Stimulated activated CD4-positive, alpha-beta T cell treated with anti-CD3 and anti-CD28 coated beads, Interleukin-1b, Interleukin-23, amount 100 ng/mL, for 1 hour (primary cell): Measurements from ENCODE around the gene ACOT9.
"Not testable (repeated sequence)": the region's sequence is repeated elsewhere in the genome, so short reads cannot be mapped to it uniquely, and the experiment has no call there.

Experiments
- DNase-seq, 2 donors: peaks; one replicate each; pipeline ENCODE4 v3.0.0-alpha.2; 2020; ENCODE audit warnings: low read depth in 2 of 2

ACOT9 gene

DNA sequence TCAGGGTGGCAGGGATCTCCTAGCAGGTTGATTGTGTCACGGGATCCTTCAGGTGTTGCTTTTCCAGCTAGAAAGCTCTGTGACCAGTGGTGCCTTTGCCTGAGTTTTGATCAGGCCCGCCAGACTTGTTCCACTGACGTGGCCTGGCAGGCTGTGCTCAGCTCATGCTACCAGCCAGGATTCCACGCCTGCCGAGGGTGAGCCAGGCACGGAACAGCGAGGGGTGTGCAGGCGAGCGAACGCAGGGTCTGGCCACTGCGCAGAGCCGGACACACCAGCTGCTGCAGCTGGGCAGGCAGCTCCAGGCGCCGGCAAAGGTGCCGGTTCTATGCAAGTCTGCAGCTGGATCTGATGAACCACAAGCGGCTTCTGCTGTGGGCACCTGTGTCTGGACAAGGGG lies 22.8 kb upstream of the ACOT9 start:
- no peak for DNase-seq

DNA sequence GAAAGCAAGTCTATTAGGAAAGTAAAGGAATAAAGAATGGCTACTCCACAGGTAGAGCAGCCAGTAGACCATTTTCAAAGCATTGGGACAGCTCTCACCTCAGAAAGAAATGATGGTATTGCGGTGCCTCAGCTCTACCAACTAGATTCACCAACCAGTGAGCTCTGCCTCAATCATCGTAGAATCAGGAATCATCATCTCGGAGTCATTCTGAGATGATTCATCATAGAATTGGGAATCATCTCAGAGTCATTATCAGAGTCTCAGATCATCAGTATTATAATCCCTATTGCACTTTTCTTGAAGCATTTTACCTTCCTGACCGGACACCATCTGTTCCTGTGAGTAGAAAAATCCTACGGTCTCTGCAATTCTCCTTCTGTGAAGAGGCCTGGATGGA lies 22.4 kb upstream of the ACOT9 start:
- DNase-seq, result no peak

DNA sequence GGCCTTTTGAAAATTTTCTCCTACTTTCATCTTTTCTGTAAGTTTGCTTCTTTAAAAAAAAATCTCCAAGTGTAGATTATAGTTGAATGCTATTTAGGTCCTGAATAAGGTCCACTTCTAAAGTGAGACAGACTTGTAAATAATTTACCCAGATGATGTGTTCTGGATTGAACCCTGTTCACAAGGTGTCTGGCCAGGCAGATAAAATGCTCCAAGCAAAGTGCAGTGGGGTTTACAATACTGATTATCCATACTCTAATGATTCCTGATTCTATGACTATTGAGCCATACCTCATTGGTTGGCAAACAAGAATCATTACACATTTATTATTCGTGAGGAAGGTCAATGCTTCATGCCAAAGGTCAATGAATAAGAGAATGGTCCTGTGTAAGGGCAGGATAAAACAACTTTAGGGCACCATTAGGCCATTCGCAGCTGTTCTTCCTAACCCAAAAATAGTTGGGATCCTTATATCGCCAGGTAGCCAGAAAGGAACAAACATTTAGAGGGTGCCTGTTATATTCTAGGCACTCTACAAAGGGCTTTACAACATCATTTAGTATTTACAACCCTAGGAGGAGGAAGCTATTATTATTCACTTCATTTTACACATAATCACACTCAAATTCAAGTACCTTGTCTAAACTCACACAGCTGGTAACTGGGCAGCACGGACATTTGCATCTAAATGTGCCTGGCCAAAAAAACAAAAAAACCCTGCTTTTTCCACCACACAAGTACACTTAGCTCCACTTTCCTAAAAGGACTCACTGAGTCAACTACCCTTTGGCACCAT lies 21.3 kb upstream of the ACOT9 start:
- no peak for DNase-seq

DNA sequence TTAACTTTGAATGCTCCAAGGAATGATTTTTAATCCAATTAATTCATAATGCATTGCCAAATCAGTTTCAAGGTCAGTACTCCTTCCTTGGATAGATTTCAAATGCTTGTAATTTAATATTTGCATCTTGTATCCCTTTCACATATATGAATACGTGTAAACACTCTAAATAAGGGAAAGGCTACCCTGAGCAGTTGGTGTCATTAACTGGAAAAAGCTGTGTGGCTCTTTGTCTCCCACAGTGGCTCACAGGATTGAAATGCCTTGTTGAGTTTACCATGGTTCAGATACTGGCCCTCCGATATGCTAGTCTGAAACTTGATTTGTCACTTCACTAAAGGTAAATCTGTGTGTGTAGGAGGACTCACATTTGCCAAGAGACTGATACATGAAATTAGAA lies 16.7 kb upstream of the ACOT9 start:
- no peak for DNase-seq

DNA sequence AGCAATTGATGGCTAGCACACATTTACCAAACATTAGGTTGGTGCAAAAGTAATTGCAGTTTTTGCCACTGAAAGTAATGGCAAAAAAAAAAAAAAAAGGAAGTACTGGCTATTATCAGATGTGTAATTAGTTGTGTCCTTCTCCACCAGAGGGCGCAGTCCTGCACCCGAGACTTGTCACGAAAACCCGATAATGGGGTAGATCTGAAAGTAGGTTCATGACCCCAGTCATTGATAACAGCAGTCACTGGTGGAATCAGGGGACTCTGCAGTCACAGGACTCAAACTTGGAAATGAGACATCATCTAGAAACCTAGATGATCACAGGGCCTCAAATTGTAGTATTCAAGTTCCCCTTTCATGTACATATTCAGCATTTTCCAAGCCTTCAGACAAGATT lies 13.1 kb upstream of the ACOT9 start:
- DNase-seq, result peak in 1 of 2 donors; percentile 32

DNA sequence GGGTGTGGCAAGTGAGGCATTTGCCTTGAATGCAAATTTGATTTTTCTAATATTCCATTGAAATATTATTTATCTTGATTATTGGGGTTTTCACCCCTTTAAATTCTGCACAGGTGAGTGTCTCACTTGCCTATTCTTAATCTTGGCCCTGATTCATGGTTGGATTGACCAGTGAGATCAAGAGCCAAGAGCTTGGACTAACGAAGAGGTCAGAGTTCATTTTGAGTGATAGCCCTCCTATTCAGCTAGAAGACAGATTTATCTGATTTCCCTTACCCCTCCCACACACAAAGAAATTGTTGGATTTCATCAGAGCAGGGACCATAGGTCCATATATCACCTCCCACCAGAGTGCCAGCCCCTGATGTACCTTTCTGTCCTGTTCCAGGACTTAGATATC lies 11.6 kb upstream of the ACOT9 start:
- DNase-seq, result no peak

DNA sequence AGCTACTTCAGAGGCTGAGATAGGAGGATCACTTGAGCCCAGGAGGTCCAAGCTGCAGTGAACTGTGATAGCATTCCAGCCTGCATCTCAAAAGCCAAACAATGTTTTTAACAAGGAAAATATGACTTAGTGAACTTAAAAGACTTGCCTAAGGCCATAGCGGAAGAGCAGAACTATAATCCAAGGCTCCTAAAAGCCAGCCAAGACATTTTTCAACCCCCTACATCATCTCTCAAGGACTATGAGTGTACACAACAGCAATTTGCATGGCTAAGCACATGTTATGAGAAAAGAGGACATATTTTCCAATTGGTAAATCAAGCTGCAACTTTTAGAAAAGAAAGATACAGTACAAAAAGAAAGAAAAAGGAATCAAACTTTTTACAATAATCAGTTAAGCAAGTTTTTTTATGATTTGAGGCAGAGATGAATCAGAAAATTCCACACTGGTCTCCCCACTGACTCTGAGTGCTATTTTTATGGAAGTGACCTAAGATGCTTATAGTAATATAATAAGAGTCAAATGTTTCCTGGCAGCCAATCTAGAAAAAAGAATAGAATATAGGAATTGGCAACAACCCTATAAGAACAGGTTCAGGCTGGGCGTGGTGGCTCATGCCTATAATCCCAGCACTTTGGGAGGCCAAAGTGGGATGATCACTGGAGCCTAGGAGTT lies 9.8 kb upstream of the ACOT9 start:
- DNase-seq, result no peak

DNA sequence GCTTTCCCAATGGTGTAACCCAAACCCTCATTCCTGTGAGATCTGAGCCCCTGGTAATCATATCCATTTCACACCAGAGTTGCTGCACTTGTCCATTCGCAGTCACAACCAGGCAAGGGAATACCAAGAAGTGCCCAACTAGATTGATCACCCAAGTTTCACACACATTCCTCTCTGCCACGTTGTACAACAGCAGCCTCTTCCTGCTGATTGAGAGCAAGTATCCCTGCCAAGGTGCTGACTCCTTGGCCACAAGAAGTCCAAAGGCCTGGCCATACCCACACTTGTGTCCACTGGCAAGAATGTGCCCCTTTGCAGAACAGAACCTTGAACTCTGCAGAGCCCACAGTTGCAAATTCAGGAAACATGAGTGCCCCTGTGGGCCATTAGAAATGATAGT lies 6.5 kb upstream of the ACOT9 start:
- no peak for DNase-seq

DNA sequence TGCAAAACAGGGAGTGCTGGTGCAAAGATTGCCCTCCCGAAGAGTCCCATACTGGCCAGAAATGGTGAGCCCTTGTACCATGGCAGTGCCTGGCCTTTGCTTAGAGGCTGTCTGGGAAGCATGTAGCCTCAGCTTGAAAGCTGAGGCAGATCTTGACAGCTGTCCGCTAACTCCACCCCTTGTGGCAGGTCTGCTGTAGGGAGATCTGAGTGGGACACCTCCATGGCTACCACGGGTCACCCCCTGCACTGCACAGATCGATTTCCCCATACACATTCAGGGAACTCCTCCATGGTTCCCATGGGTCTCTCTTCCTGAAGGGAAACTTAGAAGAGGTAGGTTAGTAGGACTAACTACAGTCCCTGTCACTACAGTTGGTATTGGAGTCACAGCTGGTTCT lies 6.1 kb upstream of the ACOT9 start:
- no peak for DNase-seq

DNA sequence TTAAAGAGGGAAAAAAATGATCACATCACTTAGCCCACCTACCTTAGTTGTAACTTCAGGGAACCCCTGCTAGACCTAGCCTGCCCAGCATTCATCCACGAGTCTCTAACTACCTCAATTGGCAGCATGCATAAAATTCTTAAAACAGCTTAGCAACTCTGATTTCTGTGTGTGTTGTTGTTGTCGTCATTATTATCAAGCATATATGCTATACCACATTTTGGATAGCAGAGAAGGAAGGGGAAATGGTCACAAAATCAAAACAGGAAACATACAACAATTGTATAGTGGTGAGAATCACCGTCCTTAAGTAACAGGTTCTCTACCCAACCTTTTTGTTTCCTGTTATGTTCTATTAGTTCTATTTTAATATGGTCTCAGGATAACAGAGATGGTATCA lies 2.7 kb upstream of the ACOT9 start:
- no peak for DNase-seq

DNA sequence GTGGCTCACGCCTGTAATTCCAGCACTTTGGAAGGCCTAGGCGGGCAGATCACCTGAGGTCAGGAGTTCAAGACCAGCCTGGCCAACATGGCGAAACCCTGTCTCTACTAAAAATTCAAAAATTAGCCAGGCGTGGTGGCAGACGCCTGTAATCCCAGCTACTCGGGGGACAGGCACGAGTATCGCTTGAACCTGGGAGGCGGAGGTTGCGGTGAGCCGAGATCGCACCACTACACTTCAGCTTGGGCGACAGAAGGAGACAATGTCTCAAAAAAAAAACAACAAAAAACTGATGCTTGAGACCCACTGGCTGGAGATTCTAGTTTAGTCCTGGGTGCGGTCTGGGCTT lies 521 bp upstream of the ACOT9 start:
- DNase-seq, result not testable (repeated sequence)

DNA sequence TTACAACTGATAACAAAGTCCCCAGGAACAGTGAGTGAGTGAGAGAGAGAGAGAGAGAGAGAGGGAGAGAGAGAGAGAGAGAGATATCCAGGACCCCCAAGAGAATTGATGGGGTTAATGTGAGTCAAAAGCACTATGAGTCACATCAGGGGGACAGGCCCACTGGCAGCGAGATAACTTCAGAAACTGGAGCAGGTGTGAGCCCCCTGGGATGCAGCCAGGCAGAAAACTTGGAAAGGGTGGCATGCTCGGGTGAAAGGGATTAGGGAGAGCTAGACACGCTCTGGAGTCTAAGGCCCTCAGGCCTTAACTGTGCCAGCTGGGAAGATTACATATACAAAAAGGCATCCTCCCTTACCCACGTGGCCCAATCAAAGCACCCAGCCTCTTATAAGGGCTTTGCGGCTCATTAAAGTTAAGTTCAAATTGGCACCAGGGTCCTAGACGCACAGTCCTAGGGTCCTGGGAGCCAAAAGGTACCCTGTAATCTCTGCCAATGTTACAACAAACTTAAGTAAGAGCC lies 841 bp downstream of the ACOT9 start:
- no peak for DNase-seq

DNA sequence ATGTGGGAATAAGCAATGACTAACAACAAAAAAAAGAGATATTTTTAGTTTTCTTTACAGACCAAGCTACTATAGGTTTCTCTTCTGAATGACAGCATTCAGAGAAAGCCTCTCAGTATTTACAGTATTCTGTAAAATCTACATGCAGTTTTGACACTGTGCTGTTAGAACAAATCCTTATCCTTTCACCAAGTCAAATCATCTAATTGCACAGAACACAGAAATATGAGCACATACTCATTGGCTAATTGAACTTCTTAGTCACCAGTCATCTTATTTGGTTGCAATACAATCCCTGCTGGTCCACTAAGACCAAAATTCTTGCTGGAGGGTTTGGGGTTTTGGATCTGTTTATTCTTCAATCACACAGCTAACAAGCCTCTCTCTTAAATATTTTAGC lies 5.7 kb downstream of the ACOT9 start:
- no peak for DNase-seq

DNA sequence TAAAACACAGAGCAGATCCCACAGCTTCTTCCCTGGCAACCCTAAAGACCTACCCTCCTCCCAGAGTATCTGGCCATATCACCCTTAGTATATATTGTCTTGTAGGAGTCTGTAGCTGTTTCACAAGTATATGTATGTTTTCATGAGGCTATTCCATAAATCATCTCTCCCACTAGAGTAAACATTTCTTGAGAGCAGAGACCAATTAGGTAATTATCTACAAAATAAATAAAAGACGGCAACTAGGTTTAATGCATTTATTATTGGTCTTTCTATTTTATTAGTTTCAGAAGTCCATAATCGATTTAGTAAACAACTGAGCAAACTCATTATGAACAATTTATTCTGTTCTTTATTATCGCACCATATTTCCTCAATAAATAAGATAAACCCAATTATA lies 7.0 kb downstream of the ACOT9 start:
- no peak for DNase-seq

DNA sequence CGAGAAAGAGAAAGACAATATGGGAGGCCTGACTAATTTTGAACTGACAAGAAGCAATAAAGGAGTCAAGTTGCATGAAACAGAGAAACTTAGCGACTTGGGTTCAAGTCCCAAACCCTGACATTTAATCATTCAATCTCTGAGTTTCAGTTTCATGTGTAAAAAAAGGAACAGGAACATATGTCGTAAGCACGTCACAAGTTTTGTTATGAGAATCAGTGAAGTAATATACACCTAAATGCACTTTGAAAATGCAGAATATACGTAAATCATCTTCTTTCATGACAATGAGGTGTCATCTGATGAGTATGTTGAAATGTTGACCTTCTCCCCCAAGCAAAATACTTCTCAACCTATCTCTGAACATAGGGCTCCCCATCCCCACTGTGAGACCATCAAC lies 10.4 kb downstream of the ACOT9 start:
- DNase-seq, result no peak

DNA sequence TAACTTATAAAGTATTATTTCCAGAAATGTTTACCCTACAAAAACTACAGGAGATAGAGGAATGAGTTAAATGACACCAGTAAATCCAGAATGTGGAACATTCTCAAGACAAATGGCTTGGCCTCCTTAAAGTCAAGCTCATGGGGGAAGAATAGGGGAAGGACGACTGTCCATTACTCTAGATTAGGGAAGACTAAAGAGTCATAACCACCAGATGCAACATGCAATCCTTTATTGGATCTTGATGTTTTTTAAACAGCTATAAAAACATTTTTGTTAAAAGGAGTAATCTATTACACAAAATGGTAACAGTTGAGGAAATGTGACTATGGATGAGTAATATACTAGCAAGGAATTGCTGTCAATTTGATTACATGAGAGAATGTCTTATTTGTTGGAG lies 11.1 kb downstream of the ACOT9 start:
- no peak for DNase-seq

DNA sequence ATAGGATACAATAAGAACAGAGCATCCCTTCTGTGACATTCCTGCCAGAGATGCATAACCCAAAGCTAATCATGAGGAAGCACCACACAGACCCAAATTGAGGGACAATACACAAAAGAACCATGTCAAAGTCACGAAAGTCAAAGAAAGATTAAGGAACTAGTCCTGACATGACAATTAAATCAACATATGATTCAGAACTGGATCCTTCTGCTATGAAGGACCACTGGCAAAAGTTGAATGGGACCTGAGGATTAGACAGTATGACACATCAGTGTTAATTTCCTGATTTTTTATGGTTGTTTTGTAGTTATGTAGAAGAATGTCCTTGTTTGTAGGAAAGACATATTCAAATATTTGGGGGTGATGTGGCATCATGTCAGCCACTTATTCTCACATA lies 13.9 kb downstream of the ACOT9 start:
- no peak for DNase-seq

DNA sequence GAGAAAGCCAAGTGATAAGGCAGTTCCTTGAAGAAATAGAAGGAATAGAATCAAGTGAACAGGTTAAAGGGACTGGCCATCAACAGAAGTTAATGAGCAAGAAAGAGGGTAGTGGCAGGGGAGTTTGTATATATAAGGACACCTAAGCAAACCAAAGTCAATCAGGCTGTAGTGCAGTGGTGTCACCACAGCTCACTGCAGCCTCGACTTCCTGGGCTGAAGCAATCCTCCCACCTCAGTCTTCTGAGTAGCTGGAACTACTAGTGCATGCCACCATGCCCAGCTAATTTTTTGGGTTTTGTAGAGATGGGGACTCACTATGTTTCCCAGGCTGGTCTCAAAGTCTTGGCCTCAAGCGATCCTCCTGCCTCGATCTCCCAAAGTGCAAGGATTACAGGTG lies 15.9 kb downstream of the ACOT9 start:
- DNase-seq, result no peak

DNA sequence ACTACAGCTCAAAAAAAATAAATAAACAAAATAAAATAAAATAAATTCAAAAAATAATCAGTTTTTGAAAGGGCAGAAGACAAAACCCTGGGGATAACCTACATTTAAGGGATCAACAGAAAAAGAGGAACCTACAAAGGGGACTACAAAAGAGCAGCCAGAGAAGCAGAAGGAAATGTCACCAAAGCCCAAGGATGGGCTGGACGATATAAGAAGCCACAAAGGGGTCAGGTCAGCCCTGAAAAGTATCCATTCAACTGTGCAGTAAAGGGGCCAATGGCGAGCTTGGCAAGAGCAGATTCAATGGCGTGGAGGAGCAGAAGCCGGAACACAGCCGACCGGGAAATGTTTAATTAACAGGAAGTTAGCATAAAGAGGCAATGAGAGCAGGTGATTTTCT lies 16.9 kb downstream of the ACOT9 start:
- no peak for DNase-seq

DNA sequence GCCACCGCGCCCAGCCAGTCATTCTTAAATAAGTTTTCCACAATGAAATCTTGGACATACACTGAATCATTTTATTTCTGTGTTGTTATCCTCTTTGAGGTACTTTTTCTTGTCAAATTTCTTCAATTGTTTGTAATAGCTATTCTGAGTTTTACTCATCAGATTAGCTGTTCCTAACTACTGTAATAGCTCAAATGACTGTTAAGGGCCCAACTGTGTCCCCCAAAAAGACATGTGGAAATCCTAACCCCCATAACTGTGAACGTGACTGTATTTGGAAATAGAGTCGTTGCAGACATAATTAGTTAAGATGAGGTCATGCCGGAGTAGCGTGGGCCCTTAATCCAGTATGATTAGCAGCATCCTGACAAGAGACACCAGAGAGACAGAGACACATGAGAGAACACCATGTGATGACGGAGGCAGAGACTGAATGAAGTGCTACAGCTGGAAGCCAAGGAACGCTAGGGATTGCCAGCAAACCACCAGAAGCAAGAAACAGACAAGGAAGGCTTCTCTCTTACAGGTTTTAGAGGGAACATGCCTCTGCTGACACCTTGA lies 22.9 kb downstream of the ACOT9 start:
- no peak for DNase-seq

DNA sequence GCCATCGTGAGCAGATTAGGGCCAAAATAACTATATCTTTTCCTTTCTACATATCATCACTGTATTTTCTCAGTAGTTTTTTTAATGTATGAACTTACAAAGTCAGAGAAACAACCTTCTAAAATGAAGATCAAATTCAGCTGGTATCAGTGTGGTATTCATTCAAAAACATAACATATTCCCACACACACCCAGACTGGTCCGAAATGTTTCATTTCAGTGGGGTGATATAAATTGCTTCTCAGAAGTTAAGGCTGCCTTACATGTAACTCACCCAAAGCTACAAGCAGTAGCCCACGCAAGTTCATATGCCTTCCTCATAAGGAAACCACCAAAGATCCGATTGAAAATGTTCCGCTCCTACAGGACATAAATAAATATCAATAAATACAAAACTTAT lies 37.8 kb downstream of the ACOT9 start:
- DNase-seq, result no peak

DNA sequence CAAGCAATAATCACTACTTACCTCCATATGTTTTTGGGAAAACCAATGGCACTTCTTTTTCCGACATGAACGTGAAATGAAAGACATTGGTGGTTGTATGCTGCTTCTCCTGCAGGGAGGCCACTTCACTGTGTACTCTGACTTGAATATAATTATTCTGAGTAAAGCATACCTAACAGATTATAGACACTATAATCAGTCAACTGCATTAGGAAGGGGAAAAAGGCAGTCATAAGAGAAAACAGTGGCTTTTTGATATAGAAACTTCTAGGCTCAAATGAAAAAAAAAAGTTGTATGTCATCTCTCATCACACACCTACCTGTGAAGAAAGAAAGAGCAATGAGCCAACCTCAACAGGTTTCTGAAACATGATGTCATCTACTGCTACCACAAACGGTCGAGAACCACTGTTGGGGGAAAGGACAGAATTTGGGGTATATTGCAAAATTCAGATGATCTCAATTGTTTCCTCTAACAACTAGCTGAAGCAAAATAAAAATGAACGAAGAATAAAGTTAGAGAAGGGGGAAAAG lies 38.3 kb downstream of the ACOT9 start:
- no peak for DNase-seq

DNA sequence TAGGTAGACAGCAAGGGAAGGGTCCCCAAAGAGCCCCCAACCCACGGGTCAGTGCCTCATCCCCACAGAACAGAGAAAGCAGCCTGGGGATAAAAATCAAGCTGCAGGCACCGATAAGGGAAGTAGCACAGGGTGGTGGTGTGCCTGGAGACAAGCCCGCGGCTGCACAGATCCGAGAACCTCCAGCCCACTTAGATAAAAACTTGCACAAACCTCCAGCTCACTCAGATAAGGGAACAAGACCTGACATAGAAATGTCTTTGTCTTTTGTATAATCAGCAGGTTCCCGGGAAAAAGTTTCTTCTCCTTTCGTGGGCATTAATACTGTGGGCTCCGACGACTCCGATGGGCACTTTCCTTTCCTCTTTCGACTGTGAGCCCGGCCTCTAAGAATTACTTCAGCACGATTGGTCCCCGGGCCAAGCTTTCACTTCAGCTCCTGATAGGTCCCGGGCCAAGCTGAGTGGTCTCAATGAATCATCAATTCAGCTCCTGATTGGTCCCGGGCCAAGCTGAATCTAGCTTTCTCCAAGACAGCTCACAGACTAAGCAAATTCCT lies 43.4 kb downstream of the ACOT9 start:
- DNase-seq, result no peak
